Mucosa of descending colon (tissue), 3 donors: ENCODE data around the gene VPS13D. TPM values are rescaled to one million over a fixed set of nuclear protein-coding genes. Genes with fewer than 3 reads are reported as not detected.
"Not testable (repeated sequence)": the region's sequence is repeated elsewhere in the genome, so short reads cannot be mapped to it uniquely, and the experiment has no call there.

Experiments used
- ATAC-seq: fragments of 200-7000 bp; cut with Tn5 transposase; one replicate; pipeline ENCODE4 v1.9.1; 2020; ENCODE audit warnings: mild to moderate bottlenecking, moderate library complexity
- DNase-seq, 3 donors: peaks; one replicate each; pipeline ENCODE4 v3.0.0-alpha.2; 2020
- H3K36me3 ChIP-seq: fragments of 200-600 bp; one replicate; pipeline ENCODE4 v1.8.0; 2021; ENCODE audit warnings: low read depth, mild to moderate bottlenecking
- H3K4me1 ChIP-seq: fragments of 200-600 bp; one replicate; pipeline ENCODE4 v1.8.0; 2021; ENCODE audit warnings: low read depth, mild to moderate bottlenecking
- H3K4me3 ChIP-seq: fragments of 200-600 bp; one replicate; pipeline ENCODE4 v1.8.0; 2021; ENCODE audit warnings: mild to moderate bottlenecking
- H3K9me3 ChIP-seq: fragments of 200-600 bp; one replicate; pipeline ENCODE4 v1.8.0; 2021; ENCODE audit warnings: mild to moderate bottlenecking
- intact Hi-C, 2 donors: fragments of 100-400 bp; cut with DNase I in 1 of 2; cut with micrococcal nuclease in 1 of 2; formaldehyde crosslinking; loops; one replicate each; pipeline versions ENCODE4 v1.11.0 to v1.11.1; 2022; cut with DNase I, micrococcal nuclease
- total RNA-seq, 3 donors: library from RNA; stranded (reverse); fragmentation: NEBNext Ultra II Directional in 2 of 3; extraction: Animal tissue kit (Norgen Biotek cat#: 25700) in 2 of 3; gene quantifications; one replicate each; pipeline versions ENCODE4 v1.2.1 to v1.2.4, GENCODE V29; 2021 to 2023
- TF ChIP-seq, protein P1 (sequence below): fragments of 200-600 bp; IDR thresholded peaks from one replicate; pipeline ENCODE4 v1.8.0; 2022; ENCODE audit warnings: antibody characterized with exemption, mild to moderate bottlenecking
- donor health status: DM: no; HTN: no; CAD: no; lungs with moderate emphysema.
- donor health status: DM: no; HTN: no; CAD: no.
- donor health status: DM: no; HTN: yes; CAD: no.

VPS13D gene
- total RNA-seq, 3 donors from 2014 or later, result 70.1 to 96.6 (median 96.6) TPM

DNA sequence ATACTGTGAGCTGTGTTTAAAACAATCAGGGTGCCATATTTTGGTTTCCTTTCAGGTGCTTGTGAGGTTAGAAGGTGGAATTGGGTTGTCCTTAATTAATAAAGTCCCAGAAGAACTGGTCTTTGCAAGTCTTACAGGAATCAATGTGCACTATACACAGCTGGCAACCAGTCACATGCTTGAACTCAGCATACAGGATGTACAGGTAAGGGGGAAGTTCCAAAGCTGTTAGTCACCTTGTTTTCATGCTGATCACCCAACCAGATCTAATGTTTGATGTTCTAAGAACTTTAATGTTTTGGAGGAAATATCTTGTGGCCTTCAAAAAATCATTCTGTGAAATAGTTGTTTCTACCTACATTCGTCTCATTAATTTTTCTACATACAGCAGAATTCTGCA is 156.3 kb downstream of the VPS13D start:
- Histone ChIP-seq H3K36me3 (peaks cover 13% of the 10 kb centered on the region), H3K9me3 (peaks cover 13% of the 10 kb centered on the region), H3K4me3 (no peak overlapping the region), H3K4me1 (peaks cover 9% of the 10 kb centered on the region)
- intact Hi-C loops, result no loop called here
- TF ChIP-seq, protein P1, sequence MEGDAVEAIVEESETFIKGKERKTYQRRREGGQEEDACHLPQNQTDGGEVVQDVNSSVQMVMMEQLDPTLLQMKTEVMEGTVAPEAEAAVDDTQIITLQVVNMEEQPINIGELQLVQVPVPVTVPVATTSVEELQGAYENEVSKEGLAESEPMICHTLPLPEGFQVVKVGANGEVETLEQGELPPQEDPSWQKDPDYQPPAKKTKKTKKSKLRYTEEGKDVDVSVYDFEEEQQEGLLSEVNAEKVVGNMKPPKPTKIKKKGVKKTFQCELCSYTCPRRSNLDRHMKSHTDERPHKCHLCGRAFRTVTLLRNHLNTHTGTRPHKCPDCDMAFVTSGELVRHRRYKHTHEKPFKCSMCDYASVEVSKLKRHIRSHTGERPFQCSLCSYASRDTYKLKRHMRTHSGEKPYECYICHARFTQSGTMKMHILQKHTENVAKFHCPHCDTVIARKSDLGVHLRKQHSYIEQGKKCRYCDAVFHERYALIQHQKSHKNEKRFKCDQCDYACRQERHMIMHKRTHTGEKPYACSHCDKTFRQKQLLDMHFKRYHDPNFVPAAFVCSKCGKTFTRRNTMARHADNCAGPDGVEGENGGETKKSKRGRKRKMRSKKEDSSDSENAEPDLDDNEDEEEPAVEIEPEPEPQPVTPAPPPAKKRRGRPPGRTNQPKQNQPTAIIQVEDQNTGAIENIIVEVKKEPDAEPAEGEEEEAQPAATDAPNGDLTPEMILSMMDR, result no peak
- DNase-seq, result no peak
- ATAC-seq, result peak; percentile 33

DNA sequence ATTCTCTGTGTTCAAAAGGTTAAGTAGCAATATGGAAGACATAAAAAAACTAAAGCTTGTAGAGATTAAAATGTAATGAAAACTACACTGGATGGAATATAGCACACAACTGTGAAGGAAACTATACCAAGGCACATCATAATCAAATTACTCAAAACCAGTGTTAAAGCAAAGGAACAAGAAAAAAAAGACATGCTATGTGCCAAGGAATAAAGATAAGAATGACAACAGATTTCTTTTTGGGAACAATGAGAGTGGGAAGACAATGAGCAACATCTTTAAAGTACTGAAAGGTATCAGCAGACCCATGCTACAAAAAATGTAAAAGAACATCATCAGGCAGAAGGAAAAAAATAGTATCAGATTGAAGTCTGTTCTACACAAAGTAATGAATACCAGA is 157.8 kb downstream of the VPS13D start:
- no peak for DNase-seq
- Histone ChIP-seq H3K36me3 (peaks cover 13% of the 10 kb centered on the region), H3K9me3 (peaks cover 13% of the 10 kb centered on the region), H3K4me1 (peaks cover 1% of the 10 kb centered on the region), H3K4me3 (no peak overlapping the region)
- intact Hi-C loops, result no loop called here
- no peak for ATAC-seq
- TF ChIP-seq, protein P1, result no peak

DNA sequence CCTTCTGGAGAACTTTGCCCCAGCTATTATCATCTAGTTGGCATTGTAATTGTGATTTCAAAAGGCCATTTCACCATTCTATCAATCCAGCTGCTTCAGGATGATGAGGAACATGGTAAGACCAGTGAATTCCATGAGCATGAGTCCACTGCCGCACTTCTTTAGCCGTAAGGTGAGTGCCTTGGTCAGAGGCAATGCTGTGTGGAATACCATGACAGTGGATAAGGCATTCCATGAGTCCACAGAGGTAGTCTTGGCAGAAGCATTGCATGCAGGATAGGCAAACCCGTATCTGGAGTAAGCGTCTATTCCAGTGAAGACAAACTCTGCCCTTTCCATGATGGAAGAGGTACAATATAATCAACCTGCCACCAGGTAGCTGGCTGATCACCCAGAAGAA is 160.5 kb downstream of the VPS13D start:
- peaks cover 13% of the 10 kb centered on the region for H3K9me3 ChIP-seq
- H3K4me3 ChIP-seq, ATAC-seq, DNase-seq, intact Hi-C loops, H3K4me1 ChIP-seq: not testable (repeated sequence)
- peaks cover 13% of the 10 kb centered on the region for H3K36me3 ChIP-seq

DNA sequence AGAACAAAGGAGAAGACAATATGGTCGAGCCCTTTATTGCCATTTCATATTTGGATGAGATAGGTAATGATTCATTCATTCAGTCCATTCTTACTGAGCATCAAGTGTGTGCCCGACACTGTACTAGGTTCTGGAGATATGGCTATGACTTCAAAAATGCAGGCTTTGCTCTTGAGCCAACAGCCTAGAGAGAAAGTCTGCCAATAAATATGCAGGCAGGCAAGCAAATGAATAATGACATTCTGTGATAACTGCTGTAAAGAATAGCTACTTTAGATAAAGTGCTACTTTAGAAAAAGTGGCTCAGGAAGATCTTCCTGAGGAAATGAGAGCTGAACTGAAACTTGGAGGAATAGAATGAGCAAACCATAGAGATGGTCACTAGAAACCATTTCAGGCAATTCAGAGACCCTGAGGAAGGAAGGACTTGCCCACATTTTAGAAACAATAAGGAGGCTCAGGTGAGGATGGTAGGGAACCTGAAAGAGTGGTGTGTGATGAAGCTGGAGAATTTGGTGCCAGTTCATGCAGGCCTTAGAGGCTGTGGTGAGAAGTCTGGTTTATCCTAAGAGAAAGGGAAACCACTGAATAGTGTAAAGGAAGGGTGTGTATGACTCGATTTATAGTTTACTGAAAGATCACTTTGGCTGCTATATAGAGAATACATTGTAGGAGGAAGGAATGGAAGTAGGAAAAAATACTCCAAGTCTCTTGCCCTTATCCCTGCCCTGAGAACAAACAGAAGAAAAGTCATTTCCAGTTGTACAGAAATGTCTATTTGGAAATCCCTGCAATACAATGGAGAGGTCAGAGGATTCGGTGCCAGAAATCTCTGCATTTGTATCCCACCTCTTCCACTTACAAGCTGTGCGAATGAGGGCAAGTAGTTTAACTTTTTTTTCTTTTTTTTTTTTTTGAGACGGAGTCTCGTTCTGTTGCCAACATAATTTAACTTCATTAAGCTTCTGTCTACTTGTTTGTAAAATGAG is 167.9 kb downstream of the VPS13D start:
- Histone ChIP-seq H3K4me3 (no peak overlapping the region), H3K4me1 (no peaks in the 10 kb centered on the region), H3K9me3 (no peaks in the 10 kb centered on the region), H3K36me3 (no peaks in the 10 kb centered on the region)
- intact Hi-C loops, result no loop called here
- DNase-seq, result no peak
- TF ChIP-seq, protein P1, result no peak
- peak; percentile 68 for ATAC-seq

DNA sequence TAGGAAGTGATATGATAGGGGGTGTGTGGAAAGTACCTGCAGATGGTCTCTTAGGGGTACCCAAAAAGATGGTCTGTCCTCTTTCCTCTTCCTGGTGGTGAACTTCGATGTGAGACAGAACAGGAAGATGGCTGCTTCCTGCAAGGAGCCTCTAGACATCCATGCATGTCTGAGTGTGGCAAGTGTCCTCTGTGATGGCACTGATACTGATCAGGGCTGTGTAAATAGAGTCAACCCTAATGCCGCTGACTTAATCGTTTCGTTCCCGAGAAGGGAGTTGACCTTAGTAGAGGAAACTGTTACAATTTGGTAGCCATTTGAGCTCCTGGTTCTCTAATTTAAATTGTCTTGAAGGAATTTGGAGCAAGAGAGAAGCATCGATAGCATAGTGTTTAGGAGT is 168.6 kb downstream of the VPS13D start:
- H3K36me3 ChIP-seq, result no peaks in the 10 kb centered on the region
- intact Hi-C loops, result no loop called here

More for the DNA sequence above, 168.6 kb downstream of the VPS13D start:
- no peak for ATAC-seq
- DNase-seq, result no peak
- no peaks in the 10 kb centered on the region for H3K4me1 ChIP-seq
- TF ChIP-seq, protein P1, result no peak
- H3K4me3 ChIP-seq, result no peak overlapping the region
- H3K9me3 ChIP-seq, result no peaks in the 10 kb centered on the region
